ENCODE results near the gene TMEM163.
"Not testable (repeated sequence)": the region's sequence is repeated elsewhere in the genome, so short reads cannot be mapped to it uniquely, and the experiment has no call there.

TMEM163 gene

DNA sequence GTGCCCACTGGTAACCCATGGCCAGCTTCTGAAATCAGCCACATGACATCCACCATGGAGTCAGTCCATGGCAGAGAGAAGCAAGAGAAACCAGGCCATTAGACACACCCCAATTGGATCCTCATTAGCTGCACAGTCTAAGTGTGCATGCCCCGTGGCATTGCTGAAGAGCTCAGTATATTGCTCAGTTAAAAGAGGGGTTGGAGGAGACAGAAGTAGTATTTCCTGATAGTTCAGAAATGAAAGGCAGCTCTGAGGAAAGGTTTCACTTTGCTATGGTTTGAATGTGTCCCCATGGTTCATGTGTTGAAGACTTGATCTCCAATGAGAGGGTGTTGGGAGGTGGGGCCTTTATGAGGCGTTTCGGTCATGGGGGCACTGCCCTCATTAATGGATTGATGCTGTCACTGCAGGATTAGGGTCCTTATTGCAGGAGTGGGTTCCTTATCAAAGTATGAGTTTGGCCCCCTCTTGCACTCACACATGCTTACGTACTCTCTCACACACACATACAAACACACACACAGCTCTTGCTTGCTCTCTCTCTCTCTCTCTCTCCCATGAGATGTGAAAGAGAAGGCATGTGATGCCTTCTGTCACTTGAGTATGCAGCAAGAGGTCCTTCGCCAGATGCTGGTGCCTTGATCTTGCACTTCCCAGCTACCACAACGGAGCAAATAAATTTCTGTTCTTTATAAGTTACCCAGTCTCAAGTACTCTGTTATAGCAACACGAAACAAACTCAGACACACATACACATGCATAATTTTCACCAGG is 58.0 kb downstream of the TMEM163 start:
- no peak for DNase-seq

DNA sequence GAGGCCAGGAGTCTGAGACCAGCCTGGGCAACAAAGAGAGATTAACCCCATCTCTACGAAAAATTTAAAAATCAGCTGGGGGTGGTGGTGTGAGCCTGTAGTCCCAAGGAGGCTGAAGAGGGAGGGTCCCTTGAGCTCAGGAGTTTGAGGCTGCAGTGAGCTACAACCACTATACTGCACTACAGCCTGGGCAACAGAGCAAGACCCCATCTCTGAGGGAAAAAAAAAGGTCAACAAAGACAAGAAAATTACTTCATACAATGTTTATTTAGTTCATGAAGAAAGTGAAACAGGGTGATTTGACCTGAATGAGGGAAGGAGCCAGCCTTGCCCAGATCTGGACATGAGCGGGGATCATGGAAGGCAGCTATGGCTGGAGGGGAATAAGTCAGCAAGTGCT is 59.1 kb downstream of the TMEM163 start:
- DNase-seq: no peak

DNA sequence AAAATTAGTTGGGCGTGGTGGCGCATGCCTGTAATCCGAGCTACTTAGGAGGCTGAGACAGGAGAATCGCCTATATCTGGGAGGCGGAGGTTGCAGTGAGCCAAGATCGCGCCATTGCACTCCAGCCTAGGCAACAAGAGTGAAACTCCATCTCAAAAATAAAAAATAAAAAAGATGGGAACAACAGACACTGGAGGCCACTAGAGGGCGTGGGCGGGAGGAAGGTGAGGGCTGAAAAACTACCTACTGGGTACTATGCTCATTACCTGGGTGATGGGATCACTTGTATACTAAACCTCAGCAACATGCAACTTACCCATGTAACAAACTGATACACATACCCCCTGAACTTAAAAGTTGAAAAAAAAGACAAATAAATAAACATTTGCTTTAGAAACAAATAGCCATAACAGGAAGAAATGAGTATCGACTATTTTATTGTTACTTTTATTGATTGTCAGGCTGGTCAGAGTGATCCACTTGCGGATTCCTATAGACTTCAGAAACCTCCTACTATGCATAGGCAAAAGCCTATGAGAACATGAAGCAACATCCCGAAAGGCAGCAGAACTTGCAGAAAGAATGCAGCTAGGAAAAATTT is 61.0 kb downstream of the TMEM163 start:
- no peak for DNase-seq

DNA sequence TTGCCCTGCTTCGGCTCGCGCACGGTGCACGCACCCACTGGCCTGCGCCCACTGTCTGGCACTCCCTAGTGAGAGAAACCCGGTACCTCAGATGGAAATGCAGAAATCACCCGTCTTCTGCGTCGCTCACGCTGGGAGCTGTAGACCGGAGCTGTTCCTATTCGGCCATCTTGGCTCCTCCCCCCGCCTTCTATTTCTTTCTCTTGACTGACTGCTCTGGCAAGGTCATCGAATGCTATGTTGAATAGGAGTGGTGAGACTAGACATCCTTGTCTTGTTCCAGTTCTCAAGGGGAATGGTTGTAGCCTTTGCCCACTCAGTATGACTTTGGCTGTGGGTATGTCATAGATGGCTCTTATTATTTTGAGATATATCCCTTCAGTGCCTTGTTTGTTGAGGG is 62.4 kb downstream of the TMEM163 start:
- not testable (repeated sequence) for DNase-seq

DNA sequence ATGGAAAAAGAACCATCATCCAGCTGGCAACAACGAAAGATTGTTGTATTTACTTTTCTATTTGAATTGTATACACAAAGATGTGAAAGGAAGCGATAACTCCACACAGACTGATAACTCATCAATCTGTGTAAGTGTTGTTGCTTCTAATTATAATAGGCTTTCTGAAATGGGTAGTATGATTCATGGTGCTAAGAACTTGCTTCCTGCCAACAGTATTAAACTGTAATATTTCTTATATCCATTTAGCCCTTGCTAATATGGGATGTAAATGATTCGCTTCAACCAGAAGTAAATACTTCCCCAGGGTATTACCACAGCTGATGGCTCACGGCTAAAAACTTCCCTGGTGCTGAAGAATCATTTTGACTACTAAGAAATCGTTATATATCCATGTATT is 70.2 kb downstream of the TMEM163 start:
- no peak for DNase-seq

DNA sequence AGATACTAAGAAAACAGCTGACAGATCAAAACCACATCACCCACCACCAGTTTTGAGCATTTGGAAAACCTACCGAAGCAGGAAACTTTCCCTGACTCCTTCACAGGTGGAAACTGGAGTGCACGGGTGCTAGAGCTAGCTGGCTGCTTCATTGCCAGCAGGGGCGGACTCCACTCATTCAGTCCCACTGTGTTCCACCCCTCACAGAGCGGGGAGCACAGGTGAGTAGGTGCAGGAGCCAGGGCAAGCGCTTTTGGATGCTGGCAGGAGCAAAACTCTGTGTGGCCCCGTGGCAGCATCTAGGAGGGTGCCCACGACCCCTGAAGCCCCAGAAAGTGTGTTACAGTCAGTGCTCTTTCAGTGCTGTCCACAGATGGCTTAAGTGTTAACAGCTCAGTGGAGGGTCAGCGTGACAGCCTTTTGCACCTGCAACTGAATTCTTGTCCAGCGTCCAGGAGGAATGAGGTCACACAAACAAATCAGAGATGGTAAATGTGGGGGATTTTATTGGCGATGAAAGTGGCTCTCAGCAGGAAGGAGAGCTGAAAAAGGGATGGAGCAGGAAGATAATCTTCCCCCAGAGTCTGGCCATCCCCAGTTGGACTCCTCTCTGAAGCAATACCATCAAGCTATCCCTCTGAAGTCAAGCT is 71.1 kb downstream of the TMEM163 start:
- DNase-seq: no peak

DNA sequence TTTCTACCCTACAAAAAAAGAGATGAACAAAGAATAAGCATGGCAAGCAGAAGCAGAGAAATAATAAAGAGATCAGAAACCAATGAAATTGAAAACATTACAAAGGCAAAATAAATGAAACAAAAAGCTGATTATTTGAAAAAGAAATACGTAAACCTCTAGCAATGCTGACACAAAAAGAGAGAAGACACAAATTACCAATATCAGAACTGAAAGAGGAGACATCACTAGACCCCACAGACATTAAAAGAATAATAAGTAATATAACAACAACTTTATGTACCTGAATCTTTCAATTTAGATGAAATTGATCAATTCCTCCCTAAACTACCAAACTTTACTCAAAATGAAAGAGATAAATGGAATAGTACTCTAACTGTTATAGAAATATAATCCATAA is 75.9 kb downstream of the TMEM163 start:
- DNase-seq: no peak

DNA sequence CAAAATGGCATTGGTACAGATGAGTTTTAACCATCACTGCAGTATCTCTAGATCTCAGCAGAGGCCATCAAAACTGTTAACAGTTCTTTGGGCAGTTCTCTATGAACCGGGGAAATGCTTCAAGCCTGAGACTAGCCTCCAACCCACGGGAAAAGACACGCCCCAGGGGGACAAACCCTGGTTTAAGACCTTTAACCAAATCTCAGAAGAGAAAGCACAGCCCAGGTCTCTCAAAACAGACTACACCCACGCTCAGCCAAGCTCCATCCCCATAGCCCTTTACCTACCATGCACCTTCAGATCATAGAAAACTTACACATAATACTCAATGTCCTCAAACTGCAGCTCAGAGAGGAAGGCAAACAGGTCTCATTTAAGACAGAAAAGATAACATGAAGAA is 78.3 kb downstream of the TMEM163 start:
- DNase-seq: no peak

DNA sequence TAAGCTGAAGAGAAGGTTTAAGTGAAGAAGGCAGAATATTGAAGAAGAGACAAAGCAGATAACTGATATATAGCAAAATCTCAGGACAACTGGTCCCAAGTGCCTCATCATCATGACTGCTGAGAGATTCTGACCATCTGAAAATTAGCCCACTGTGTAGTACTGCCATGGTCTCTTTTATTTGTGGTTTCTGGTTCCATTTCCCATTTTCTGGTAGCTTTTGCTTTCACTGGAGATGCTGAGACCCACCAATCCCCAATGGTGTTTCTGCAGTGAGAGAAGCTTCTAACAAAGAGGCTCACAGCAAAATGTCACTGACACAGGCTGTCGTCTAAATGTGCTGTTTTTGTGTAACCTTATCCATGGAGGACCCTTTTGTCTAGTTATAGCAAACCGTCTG is 79.5 kb downstream of the TMEM163 start:
- no peak for DNase-seq

DNA sequence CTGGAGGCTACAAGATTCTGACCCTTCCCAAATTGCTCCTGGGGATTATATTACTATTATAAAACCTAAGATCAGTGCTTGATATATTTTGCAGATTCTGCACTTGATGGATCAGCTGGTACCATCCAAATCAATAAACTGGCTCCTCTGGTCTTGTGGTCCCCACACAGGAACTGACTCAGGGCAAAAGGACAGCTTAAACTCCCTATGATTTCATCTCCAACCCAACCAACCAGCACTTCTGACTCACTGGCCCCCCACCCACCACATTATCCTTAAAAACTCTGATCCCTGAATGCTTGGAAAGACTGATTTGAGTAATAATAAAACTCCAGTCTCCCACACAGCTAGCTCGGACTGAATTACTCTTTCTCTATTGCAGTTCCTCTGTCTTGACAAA is 82.1 kb downstream of the TMEM163 start:
- no peak for DNase-seq

DNA sequence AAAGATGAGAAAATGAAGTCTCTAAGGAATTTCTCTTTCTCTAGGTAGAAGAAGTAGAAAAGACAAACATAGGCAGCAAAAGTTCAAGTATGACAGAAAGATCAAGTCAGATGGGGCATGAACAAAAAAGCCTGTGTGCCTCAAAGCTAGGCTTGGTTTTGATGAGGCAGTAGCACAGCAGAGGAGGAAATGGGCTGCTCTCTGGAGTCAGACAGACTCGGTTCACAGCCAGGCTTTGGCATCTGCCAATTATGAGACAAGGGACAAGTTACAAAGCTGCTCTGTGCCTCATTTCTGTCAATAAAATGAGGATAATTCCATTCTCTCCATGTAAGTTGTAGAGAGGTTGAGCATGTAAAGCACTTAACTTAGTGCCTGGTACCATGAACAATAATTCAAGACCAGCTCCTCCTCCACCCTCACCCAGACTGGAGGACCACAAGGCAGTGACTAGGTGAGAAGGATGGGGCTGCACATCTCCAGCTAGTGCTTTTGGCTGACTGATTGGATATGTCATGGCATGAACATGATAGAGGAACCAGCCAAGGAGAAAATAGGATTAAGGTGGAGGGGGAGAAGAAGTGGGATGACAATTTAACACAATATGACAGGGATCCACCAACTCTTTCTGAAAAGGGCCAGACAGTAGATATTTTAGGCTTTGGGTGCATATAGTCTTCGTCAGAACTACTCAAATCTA is 84.6 kb downstream of the TMEM163 start:
- DNase-seq: no peak

DNA sequence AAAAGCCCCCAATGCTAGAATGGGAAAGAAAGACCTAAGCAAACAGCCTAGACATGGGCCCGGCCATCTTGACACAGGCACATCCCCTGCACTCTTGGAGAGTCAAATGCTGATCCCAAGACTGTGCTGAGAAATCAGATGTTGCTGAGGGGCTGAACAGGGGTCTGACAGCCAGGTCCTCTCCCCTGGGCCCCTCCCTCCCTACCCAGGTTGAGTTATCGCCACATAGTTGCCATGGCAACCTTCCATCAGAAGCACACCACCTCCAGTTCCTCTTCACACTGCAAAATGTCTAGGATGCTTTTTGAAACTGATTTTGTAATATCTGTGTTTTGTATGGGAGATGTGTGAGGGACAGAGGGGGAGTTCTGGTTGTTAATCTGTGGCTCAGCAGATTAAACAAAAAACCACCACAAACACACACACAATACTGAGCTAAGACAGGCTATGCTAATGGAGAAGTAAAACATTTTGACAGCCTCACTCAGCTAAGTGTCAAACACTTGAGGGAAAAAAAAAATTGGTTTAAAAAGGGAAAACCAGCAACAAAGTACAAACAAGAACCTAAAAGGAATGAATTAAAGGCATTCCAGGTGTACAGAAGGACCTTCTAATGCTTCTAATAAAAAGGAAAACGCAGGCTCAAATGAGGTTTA is 88.2 kb downstream of the TMEM163 start:
- no peak for DNase-seq

DNA sequence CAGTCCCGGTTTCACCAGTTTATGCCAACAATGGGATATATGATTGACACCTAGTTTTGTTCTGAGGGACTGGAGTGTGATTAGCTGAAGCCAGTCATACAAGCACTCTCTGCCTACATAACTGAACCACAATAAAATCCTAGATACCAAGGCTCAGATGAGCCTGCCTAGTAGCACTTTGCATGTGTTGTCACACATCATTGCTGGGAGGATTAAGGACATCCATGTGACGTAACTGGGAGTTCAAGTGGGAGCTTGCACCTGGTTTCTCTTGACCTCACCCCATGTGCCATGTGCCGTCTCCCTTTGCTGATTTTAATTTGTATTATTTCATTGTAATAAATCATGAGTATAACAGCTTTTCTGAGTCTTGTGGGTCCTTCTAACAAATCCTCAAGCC is 90.3 kb downstream of the TMEM163 start:
- no peak for DNase-seq

DNA sequence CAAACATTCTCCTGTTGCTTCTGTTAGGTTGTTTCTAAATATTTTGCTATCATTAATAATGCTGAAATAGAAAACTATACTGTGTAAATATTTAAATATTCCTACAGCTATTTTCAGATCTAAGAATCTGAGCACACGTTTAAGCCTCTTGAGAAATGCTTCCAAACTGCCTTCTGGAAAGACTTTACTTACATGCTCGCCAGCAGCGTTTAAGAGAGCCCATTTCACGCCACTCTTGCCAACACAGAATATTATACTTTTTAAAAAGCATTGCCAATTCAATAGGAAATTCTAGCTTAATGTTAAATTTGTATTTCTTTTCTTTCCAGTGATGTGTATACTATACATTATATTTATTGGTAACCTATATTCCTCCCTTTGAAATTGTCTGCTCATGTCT is 92.0 kb downstream of the TMEM163 start:
- no peak for DNase-seq

DNA sequence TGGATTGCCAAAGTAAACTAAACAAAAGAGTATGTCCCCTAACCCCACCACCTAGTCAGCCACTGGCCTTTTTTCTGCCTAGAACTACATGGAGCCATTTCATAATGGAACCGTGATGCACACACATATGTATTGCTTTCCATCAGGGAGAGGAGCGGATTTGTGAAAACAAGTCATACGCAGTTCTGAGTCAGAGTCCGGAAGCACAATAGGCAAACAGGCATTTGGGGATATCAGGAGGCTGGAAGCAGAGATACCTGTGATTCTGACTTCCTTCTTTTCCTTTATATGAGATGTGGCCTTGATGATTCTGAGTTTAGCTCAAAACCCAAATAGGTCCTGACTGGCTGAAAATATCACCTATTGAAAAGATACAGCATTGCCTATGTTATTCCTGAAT is 93.5 kb downstream of the TMEM163 start:
- DNase-seq: no peak

DNA sequence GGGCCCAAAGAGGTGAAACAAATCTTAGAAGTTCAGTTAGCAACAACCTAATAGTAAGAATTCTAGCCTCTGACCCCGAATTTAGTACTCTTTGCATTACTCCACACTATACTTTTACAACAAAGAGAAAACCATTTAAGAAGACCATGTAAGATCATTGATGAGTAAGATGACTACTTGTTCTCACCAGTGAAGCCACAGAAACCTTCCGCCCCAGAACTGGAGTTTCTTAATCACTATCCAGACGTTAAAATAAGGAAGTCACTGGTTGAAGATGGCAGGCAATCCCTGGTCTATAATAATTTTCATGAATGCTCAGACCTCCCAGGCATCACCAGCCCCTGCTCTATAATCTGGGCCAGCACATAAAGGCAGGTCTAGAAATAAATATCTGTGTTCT is 95.0 kb downstream of the TMEM163 start:
- no peak for DNase-seq

DNA sequence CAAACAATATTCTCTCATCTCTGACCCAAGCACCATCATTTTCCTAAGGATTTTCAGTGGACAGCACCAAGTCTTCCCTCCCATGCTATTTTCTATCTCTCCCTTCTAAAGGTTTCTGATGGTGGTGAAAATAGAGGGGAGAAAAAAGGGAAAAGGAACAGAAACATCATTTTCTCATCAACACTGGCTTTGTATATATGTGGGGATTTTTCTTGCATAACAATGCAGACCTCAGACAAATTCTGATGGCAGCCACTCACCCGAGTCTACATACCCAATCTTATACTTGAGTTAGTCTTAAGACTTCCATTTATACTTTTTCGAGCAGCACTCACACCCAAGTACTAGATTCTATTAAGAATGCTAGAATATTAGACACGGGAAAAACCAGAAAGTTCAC is 95.8 kb downstream of the TMEM163 start:
- DNase-seq: no peak

DNA sequence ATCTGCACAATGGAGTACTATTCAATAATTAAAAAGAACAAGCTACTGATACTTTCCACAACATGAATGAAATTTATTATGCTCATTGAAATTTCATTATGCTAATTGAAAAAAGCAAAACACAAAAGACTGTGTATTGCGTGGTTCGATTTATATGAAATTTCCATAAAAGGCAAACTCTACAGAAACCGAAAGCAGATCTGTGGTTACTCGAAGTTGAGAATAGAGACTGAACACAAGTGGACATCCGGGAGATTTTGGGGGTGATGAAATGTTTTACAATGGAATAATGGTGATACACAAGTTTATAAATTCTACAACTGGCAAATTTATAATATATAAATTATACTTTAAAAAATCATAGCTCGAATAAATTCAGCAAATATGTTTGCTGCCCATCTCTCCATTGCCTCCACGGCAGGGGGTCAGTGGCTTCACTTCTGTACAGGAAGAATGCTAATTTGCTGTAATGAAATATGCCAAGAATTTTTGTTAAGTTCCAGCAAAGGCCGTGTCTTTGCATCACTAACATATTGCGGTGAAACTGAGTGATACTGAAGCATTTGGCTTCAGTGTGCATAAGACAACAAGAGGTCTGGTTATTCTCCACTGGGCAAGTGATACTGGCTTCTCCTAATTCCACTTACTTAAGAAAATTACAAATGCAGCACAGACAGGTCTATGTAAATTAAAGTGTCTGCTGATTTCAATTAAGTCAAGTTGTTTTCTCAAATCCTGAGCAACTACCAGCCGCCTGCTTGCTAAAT is 96.7 kb downstream of the TMEM163 start:
- no peak for DNase-seq

DNA sequence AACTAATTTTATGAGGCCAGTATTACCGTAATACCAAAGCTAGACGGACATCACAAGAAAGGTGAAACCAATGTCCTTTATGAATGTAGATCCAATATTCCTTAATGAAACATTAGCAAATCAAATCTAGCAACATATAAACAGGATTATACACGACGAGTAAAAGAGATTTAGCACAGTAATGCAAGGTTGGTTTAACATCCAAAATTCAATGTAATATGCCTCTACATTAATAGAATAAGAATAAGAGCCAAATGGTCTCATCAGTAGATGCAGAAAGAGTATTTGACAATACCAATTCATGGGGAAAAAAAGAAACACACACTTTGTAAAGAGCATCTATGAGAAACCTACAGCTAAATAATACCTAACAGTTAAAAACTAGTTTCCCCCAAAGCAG is 99.5 kb downstream of the TMEM163 start:
- no peak for DNase-seq

DNA sequence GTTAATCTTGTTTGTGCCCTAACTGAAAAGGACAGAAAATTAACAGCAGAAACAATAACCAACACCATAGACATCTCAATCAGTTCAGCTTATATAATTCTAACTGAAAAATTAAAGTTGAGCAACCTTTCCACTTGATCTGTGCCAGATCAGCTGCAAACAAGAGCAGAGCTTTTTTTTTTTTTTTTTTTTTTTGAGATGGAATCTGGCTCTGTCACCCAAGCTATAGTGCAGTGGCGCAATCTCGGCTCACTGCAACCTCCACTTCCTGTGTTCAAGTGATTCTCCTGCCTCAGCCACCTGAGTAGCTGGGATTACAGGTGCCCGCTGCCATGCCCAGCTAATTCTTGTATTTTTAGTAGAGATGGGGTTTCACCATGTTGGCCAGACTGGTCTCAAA is 103.3 kb downstream of the TMEM163 start:
- DNase-seq: not testable (repeated sequence)

DNA sequence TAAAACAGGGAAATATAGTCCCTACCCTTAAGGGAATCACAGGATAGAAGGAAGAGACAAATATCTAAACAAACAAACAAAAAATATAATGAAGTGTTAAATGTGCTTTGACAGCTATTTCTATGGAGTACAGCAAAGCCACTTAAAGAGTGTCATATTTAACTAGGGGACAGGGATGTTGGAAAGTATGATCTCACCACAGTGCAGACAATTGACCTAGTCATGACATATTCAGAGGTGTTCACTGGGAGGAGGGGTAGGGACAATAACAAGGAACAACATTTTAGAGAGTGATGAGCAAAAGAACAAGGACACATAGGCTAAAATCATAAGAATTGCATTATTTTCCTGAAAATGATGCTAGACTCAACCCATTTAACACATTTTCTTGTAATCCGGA is 107.5 kb downstream of the TMEM163 start:
- no peak for DNase-seq

DNA sequence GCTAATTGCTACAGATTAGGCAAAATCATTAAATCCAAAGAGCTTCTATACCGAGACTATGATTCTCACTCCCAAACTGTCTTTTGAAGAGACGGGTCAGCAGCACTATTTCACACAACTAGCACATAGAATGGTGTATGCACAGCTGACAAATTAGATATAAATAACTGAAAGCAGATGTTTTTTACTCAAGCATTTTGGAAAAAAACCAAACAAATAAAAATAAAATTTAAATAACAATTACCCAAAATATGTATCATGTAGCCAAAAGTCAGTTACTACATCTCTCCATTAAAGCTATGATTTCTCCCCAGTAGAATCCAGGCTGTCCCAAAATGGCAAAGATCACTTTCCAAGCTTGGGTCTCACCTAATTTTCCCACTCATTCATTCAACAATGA is 107.9 kb downstream of the TMEM163 start:
- no peak for DNase-seq

All from islet precursor cell (in vitro differentiated cells).